Prostate gland (tissue), 2 donors: Measurements from ENCODE around the gene TRAP1. TPM values are rescaled to one million over a fixed set of nuclear protein-coding genes. Genes with fewer than 3 reads are reported as not detected.

Experiments
- DNase-seq: peaks from one replicate; pipeline ENCODE4 v3.0.0-alpha.2; 2019; ENCODE audit warnings: low spot score
- H3K27ac ChIP-seq, 2 donors: fragments of 200-600 bp; sonication (generic); 2 replicates each; pipeline ENCODE4 v1.5.1; 2017 to 2019
- H3K27me3 ChIP-seq: fragments of 200-600 bp; sonication (generic); replicated peaks from 2 replicates; pipeline ENCODE4 v1.5.1; 2019; ENCODE audit not compliant: insufficient read depth
- H3K36me3 ChIP-seq, 2 donors: fragments of 200-600 bp; sonication (generic); 1 replicate in 1 of 2; 2 replicates in 1 of 2; pipeline versions ENCODE4 v1.5.1 to v1.8.1; 2017 to 2019
- H3K4me1 ChIP-seq: fragments of 200-600 bp; sonication (generic); replicated peaks from 2 replicates; pipeline ENCODE4 v1.5.1; 2019
- H3K4me3 ChIP-seq, 2 donors: fragments of 200-600 bp; sonication (generic); 2 replicates each; pipeline ENCODE4 v1.5.1; 2017 to 2019
- H3K9me3 ChIP-seq: fragments of 200-600 bp; sonication (generic); 2 replicates; pipeline ENCODE4 v1.5.1; 2017
- CTCF ChIP-seq, 4 experiments: fragments of 200-600 bp in 2 of 4; fragments of 450-650 bp in 2 of 4; sonication (generic) in 2 of 4; IDR thresholded peaks; 1 replicate in 3 of 4; 2 replicates in 1 of 4; pipeline ENCODE4 v1.5.1; 2016 to 2019; ENCODE audit warnings: antibody characterized with exemption in 4 of 4, mild to moderate bottlenecking in 2 of 4, moderate library complexity in 2 of 4
- POLR2A ChIP-seq: fragments of 450-650 bp; IDR thresholded peaks from one replicate; pipeline ENCODE4 v1.6.1; 2016; ENCODE audit warnings: antibody characterized with exemption, mild to moderate bottlenecking
- POLR2AphosphoS5 ChIP-seq: sonication (generic); formaldehyde crosslinking; IDR thresholded peaks from one replicate; pipeline ENCODE4 v1.6.1; 2017; ENCODE audit warnings: antibody characterized with exemption
- WGBS: methylation state at CpG from one replicate; pipeline ENCODE4 v1.1.5; 2018; 5-methylcytosine and 5-hydroxymethylcytosine counted together
- intact Hi-C: fragments of 100-400 bp; cut with DNase I; formaldehyde crosslinking; loops from one replicate; pipeline ENCODE4 v1.14.2; 2022
- total RNA-seq, 2 donors: library from RNA; depleted of rRNA; stranded (reverse); fragments of >200 nt; gene quantifications; one replicate each; pipeline ENCODE4 v1.1.0, GENCODE V29; 2016

TRAP1 gene
- total RNA-seq, 2 donors from 2014 or later: 71.2 to 88.6 TPM

GRCh38 chr16:3690470-3690928 is 26.8 kb downstream of the TRAP1 start:
- no peaks in the 10 kb centered on the region for H3K36me3 ChIP-seq
- no peaks in the 10 kb centered on the region for H3K27me3 ChIP-seq
- H3K9me3 ChIP-seq: no peaks in the 10 kb centered on the region
- TF ChIP-seq POLR2AphosphoS5 (peak; percentile 86), CTCF (IDR thresholded peaks at IDR 0.05) (peak; percentile 81 to 95 (median 92)), POLR2A (no peak)
- intact Hi-C loops: loop anchor here (1.0 to 10.0 kb wide), 2 partner anchors 189 to 264 kb away; no protein-coding TSS in a partner anchor
- peaks cover 4% of the 10 kb centered on the region for H3K4me1 ChIP-seq
- peak overlapping the region; percentile 5 to 19 for H3K4me3 ChIP-seq
- H3K27ac ChIP-seq: peak overlapping the region in 1 of 2 donors; percentile 36
- peak; percentile 84 for DNase-seq
- WGBS: 23% methylated on average over 18 of the region's 18 CpGs

- Histone ChIP-seq H3K4me1 (peaks cover 4% of the 10 kb centered on the region), H3K9me3 (no peaks in the 10 kb centered on the region), H3K36me3 (no peaks in the 10 kb centered on the region), H3K27ac (no peak overlapping the region), H3K27me3 (no peaks in the 10 kb centered on the region), H3K4me3 (no peak overlapping the region)
- 92% methylated on average over 7 of the region's 7 CpGs for WGBS
- no peak for TF ChIP-seq POLR2A
- no peak for TF ChIP-seq CTCF (IDR thresholded peaks at IDR 0.05)
- TF ChIP-seq POLR2AphosphoS5: no peak
- intact Hi-C loops: loop anchor here (1.0 to 10.0 kb wide), 2 partner anchors 190 to 265 kb away; no protein-coding TSS in a partner anchor
- no peak for DNase-seq
These were observed 27.6 kb downstream of the TRAP1 start for GRCh38 chr16:3689731-3690130.

- no peaks in the 10 kb centered on the region for H3K36me3 ChIP-seq
- WGBS: 95% methylated on average over 9 of the region's 9 CpGs
- H3K27ac ChIP-seq: no peak overlapping the region
- no peak overlapping the region for H3K4me3 ChIP-seq
- DNase-seq: no peak
- H3K9me3 ChIP-seq: no peaks in the 10 kb centered on the region
- H3K4me1 ChIP-seq: peaks cover 4% of the 10 kb centered on the region
- TF ChIP-seq CTCF (IDR thresholded peaks at IDR 0.05) (no peak), POLR2A (no peak), POLR2AphosphoS5 (no peak)
- intact Hi-C loops: no loop called here
- no peaks in the 10 kb centered on the region for H3K27me3 ChIP-seq
These were observed 29.5 kb downstream of the TRAP1 start for GRCh38 chr16:3687792-3688191.

GRCh38 chr16:3687021-3687420 is 30.3 kb downstream of the TRAP1 start:
- 84% methylated on average over 7 of the region's 7 CpGs for WGBS
- no peaks in the 10 kb centered on the region for H3K27me3 ChIP-seq
- H3K27ac ChIP-seq: no peak overlapping the region
- no peak for DNase-seq
- TF ChIP-seq CTCF (IDR thresholded peaks at IDR 0.05): no peak
- TF ChIP-seq POLR2AphosphoS5: no peak
- no peak for TF ChIP-seq POLR2A
- intact Hi-C loops: no loop called here
- peaks cover 4% of the 10 kb centered on the region for H3K4me1 ChIP-seq
- H3K36me3 ChIP-seq: no peaks in the 10 kb centered on the region
- H3K9me3 ChIP-seq: no peaks in the 10 kb centered on the region
- H3K4me3 ChIP-seq: no peak overlapping the region

GRCh38 chr16:3681206-3681605 is 36.1 kb downstream of the TRAP1 start:
- no peaks in the 10 kb centered on the region for H3K27me3 ChIP-seq
- H3K4me3 ChIP-seq: no peak overlapping the region
- no peak for DNase-seq
- no peaks in the 10 kb centered on the region for H3K9me3 ChIP-seq
- H3K4me1 ChIP-seq: no peaks in the 10 kb centered on the region
- H3K27ac ChIP-seq: no peak overlapping the region
- WGBS: 78% methylated on average over 3 of the region's 3 CpGs
- H3K36me3 ChIP-seq: no peaks in the 10 kb centered on the region
- TF ChIP-seq POLR2A (no peak), POLR2AphosphoS5 (no peak), CTCF (IDR thresholded peaks at IDR 0.05) (no peak)
- intact Hi-C loops: no loop called here
